DND-41 (cell line): ENCODE measurements around the gene GSK3A.

ENCODE experiments used
- EZH2 ChIP-seq: IDR thresholded peaks from 3 replicates; pipeline ENCODE4 v1.6.1; 2012; ENCODE audit warnings: borderline replicate concordance, low read depth, mild to moderate bottlenecking, moderate library complexity, low read length, inconsistent platforms; ENCODE audit not compliant: severe bottlenecking
- TF ChIP-seq, protein P1 (sequence below): IDR thresholded peaks from 2 replicates; pipeline ENCODE4 v1.5.1; 2012; ENCODE audit warnings: borderline replicate concordance, low read length, moderate library complexity, mild to moderate bottlenecking; ENCODE audit not compliant: poor library complexity, severe bottlenecking; ENCODE audit errors: extremely low read depth

DNA sequence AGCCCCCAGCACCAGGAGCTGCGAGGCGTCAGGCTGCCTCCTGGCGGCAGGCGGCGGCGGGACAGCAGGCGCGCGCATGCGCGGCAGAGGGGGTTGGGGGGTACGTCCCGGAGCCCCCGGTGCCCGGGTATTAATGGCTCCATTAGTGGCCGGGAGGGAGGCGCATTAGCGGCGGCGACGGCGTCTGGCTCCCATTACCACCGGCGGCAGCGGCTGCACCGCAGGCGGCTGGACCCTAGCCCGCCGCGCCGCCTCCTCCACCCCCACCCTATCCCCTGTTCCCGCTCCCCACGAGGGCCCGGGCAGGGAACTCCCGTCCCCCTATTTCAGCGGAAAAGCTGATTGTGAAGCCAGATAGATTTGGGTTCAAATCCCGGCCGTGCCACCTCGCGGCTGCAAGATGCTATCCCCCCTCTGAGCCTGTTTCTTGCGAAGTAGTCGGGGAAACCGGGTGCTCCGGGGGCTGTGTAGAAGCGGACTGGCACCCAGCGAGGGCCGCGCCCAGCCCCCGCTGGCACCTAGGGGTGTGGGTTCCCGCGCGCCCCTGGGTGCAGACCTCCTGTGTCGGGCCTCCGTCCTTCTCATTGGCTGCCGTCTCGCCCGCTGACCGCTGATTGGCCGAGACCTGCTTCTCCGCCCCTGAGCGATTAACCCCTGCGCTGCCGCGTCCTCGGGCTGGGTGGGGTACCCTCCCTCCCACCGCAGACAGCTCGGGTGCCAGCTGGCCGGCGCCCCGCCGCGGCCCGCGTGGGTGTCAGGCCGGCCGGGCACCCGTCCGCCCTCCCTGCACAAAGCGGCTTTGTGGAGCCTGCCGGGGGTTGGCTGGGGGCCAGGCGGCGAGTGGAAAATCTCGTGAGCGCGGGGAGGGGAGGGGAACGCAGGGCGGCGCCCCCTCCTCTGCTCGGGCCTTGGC lies 37.8 kb upstream of the GSK3A start:
- TF ChIP-seq, protein P1, sequence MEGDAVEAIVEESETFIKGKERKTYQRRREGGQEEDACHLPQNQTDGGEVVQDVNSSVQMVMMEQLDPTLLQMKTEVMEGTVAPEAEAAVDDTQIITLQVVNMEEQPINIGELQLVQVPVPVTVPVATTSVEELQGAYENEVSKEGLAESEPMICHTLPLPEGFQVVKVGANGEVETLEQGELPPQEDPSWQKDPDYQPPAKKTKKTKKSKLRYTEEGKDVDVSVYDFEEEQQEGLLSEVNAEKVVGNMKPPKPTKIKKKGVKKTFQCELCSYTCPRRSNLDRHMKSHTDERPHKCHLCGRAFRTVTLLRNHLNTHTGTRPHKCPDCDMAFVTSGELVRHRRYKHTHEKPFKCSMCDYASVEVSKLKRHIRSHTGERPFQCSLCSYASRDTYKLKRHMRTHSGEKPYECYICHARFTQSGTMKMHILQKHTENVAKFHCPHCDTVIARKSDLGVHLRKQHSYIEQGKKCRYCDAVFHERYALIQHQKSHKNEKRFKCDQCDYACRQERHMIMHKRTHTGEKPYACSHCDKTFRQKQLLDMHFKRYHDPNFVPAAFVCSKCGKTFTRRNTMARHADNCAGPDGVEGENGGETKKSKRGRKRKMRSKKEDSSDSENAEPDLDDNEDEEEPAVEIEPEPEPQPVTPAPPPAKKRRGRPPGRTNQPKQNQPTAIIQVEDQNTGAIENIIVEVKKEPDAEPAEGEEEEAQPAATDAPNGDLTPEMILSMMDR: peak; percentile 96
- TF ChIP-seq EZH2: no peak
